NCI-H1092 treated with DMSO at 0.1 percent for 48 hours (cell line): ENCODE data around the gene ABCB9.
"Not testable (repeated sequence)": the region's sequence is repeated elsewhere in the genome, so short reads cannot be mapped to it uniquely, and the experiment has no call there.

Experiments used
- DNase-seq: peaks from one replicate; lab custom pipeline; 2025; lab: John Stamatoyannopoulos, UW

Gene ABCB9

GRCh38 chr12:122965851-122966742 is at the start of gene ABCB9:
Gene ABCB9 (minus strand): TSS chr12:122966463. CDS start chr12:122960235, 6,228 bp downstream.
- peak; percentile 77 for DNase-seq

GRCh38 chr12:123014473-123014872 is 48.2 kb upstream of the ABCB9 start:
- not testable (repeated sequence) for DNase-seq

- no peak for DNase-seq
These were observed 47.2 kb upstream of the ABCB9 start for GRCh38 chr12:123013185-123014095.

GRCh38 chr12:123011701-123012100 is 45.4 kb upstream of the ABCB9 start:
- no peak for DNase-seq

GRCh38 chr12:123010681-123011080 is 44.4 kb upstream of the ABCB9 start:
- no peak for DNase-seq

GRCh38 chr12:123010110-123010509 is 43.8 kb upstream of the ABCB9 start:
- no peak for DNase-seq

GRCh38 chr12:123006977-123007376 is 40.7 kb upstream of the ABCB9 start:
- DNase-seq: no peak

GRCh38 chr12:123005081-123005626 is 38.9 kb upstream of the ABCB9 start:
- DNase-seq: no peak

- no peak for DNase-seq
These were observed 38.0 kb upstream of the ABCB9 start for GRCh38 chr12:123004287-123004686.

- DNase-seq: no peak
These were observed 37.0 kb upstream of the ABCB9 start for GRCh38 chr12:123003257-123003656.

GRCh38 chr12:123001464-123001863 is 35.2 kb upstream of the ABCB9 start:
- DNase-seq: no peak

- DNase-seq: no peak
These were observed 34.3 kb upstream of the ABCB9 start for GRCh38 chr12:123000578-123000977.

GRCh38 chr12:122999986-123000420 is 33.7 kb upstream of the ABCB9 start:
- no peak for DNase-seq

- DNase-seq: no peak
These were observed 33.1 kb upstream of the ABCB9 start for GRCh38 chr12:122999196-122999946.

GRCh38 chr12:122998316-122998715 is 32.1 kb upstream of the ABCB9 start:
- DNase-seq: no peak

- DNase-seq: no peak
These were observed 31.3 kb upstream of the ABCB9 start for GRCh38 chr12:122997343-122998250.

- DNase-seq: no peak
These were observed 30.5 kb upstream of the ABCB9 start for GRCh38 chr12:122996621-122997342.

GRCh38 chr12:122996188-122996601 is 29.9 kb upstream of the ABCB9 start:
- no peak for DNase-seq

GRCh38 chr12:122995503-122996187 is 29.4 kb upstream of the ABCB9 start:
- DNase-seq: no peak
